HG02623 (cell line): ENCODE measurements around the gene TMTC1.
"Not testable (repeated sequence)": the region's sequence is repeated elsewhere in the genome, so short reads cannot be mapped to it uniquely, and the experiment has no call there.

Experiments
- ATAC-seq: cut with Tn5 transposase; IDR thresholded peaks from one replicate; pipeline ENCODE4 v1.9.1; 2021; ENCODE audit warnings: moderate library complexity; ENCODE audit not compliant: unreplicated experiment

The TMTC1 gene

GRCh38 chr12:29673346-29673745, 110.4 kb downstream of the TMTC1 start:
- ATAC-seq, result no peak

GRCh38 chr12:29672580-29672979, 111.2 kb downstream of the TMTC1 start:
- no peak for ATAC-seq

GRCh38 chr12:29671742-29672141, 112.0 kb downstream of the TMTC1 start:
- ATAC-seq, result no peak

- ATAC-seq, result no peak
Observed at GRCh38 chr12:29667011-29667410, 116.7 kb downstream of the TMTC1 start.

- no peak for ATAC-seq
Observed at GRCh38 chr12:29665107-29665506, 118.6 kb downstream of the TMTC1 start.

GRCh38 chr12:29662734-29663323, 120.9 kb downstream of the TMTC1 start:
- ATAC-seq, result no peak

GRCh38 chr12:29660847-29661246, 122.9 kb downstream of the TMTC1 start:
- no peak for ATAC-seq

- no peak for ATAC-seq
Observed at GRCh38 chr12:29656762-29657538, 126.8 kb downstream of the TMTC1 start.

- no peak for ATAC-seq
Observed at GRCh38 chr12:29655861-29656260, 127.9 kb downstream of the TMTC1 start.

GRCh38 chr12:29653286-29653685, 130.5 kb downstream of the TMTC1 start:
- no peak for ATAC-seq

- ATAC-seq, result no peak
Observed at GRCh38 chr12:29650371-29650770, 133.4 kb downstream of the TMTC1 start.

- ATAC-seq, result no peak
Observed at GRCh38 chr12:29649722-29650121, 134.0 kb downstream of the TMTC1 start.

GRCh38 chr12:29644536-29645162, 139.1 kb downstream of the TMTC1 start:
- ATAC-seq, result no peak

- ATAC-seq, result no peak
Observed at GRCh38 chr12:29640589-29641345, 143.0 kb downstream of the TMTC1 start.

- no peak for ATAC-seq
Observed at GRCh38 chr12:29639893-29640495, 143.7 kb downstream of the TMTC1 start.

GRCh38 chr12:29638528-29638927, 145.2 kb downstream of the TMTC1 start:
- ATAC-seq, result no peak

GRCh38 chr12:29634057-29634456, 149.7 kb downstream of the TMTC1 start:
- ATAC-seq, result no peak

GRCh38 chr12:29630164-29630563, 153.6 kb downstream of the TMTC1 start:
- ATAC-seq, result not testable (repeated sequence)

GRCh38 chr12:29627221-29627620, 156.5 kb downstream of the TMTC1 start:
- no peak for ATAC-seq

GRCh38 chr12:29625359-29625953, 158.3 kb downstream of the TMTC1 start:
- ATAC-seq, result no peak

- no peak for ATAC-seq
Observed at GRCh38 chr12:29622251-29622650, 161.5 kb downstream of the TMTC1 start.
